A673 (cell line): ENCODE results near the gene VTI1B. TPM values are rescaled to one million over a fixed set of nuclear protein-coding genes. Genes with fewer than 3 reads are reported as not detected.

Experiments
- BruUV-seq: library from RNA; stranded (reverse); fragments of 400-500 nt; replicated peaks from 2 replicates; lab custom pipeline; 2021; lab: Mats Ljungman, UMichigan
- CTCF ChIA-PET: fragments of 300-600 bp; sonication (Branson Sonifier 250); formaldehyde crosslinking; loops from one replicate; lab custom pipeline; 2022; ENCODE audit warnings: antibody characterized with exemption; lab: Charles Lee
- POLR2A ChIA-PET: fragments of 300-600 bp; sonication (Branson Sonifier 250); formaldehyde crosslinking; loops from one replicate; lab custom pipeline; 2022; ENCODE audit warnings: antibody characterized with exemption; ENCODE audit not compliant: low non-redundant PET; lab: Charles Lee
- DNase-seq: peaks from one replicate; pipeline ENCODE4 v3.0.0-alpha.2; 2015; ENCODE audit warnings: low spot score
- H3K27ac ChIP-seq: fragments of 200-600 bp; sonication (generic); 2 replicates; pipeline ENCODE4 v1.5.1; 2016; ENCODE audit warnings: mixed run types, low read depth, mild to moderate bottlenecking, mixed read lengths, antibody characterized with exemption, low read length; ENCODE audit not compliant: poor library complexity, severe bottlenecking
- H3K27me3 ChIP-seq: fragments of 200-600 bp; sonication (generic); replicated peaks from 2 replicates; pipeline ENCODE4 v1.6.1; 2017; ENCODE audit warnings: mixed run types, low read depth, mild to moderate bottlenecking, mixed read lengths, antibody characterized with exemption, low read length; ENCODE audit not compliant: insufficient read depth, poor library complexity
- H3K36me3 ChIP-seq: fragments of 200-600 bp; sonication (generic); 2 replicates; pipeline ENCODE4 v1.6.1; 2016; ENCODE audit warnings: mixed run types, mild to moderate bottlenecking, mixed read lengths, antibody characterized with exemption, low read length; ENCODE audit not compliant: insufficient read depth, poor library complexity, severe bottlenecking
- H3K4me1 ChIP-seq: fragments of 200-600 bp; sonication (generic); 2 replicates; pipeline ENCODE4 v1.6.1; 2017; ENCODE audit warnings: mixed run types, mild to moderate bottlenecking, mixed read lengths, antibody characterized with exemption, low read length; ENCODE audit not compliant: insufficient read depth, poor library complexity, severe bottlenecking
- H3K4me3 ChIP-seq: fragments of 200-600 bp; sonication (generic); 2 replicates; pipeline ENCODE4 v1.5.1; 2016; ENCODE audit warnings: low read depth, mixed run types, mild to moderate bottlenecking, mixed read lengths, low read length; ENCODE audit not compliant: poor library complexity, severe bottlenecking
- H3K9me3 ChIP-seq: fragments of 200-600 bp; sonication (generic); 2 replicates; pipeline ENCODE4 v1.6.1; 2016; ENCODE audit warnings: mixed run types, low read depth, mild to moderate bottlenecking, mixed read lengths, antibody characterized with exemption, low read length; ENCODE audit not compliant: poor library complexity, severe bottlenecking
- EZH2 ChIP-seq: fragments of 200-600 bp; sonication (generic); IDR thresholded peaks from 2 replicates; pipeline ENCODE4 v1.6.1; 2017; ENCODE audit warnings: borderline replicate concordance, low read depth, mild to moderate bottlenecking, mixed read lengths, antibody characterized with exemption, low read length; ENCODE audit not compliant: poor library complexity, severe bottlenecking
- intact Hi-C: fragments of 100-400 bp; cut with micrococcal nuclease; formaldehyde crosslinking; loops from one replicate; pipeline ENCODE4 v1.10.0; 2022; ENCODE audit not compliant: unreplicated experiment
- total RNA-seq: library from RNA; stranded (reverse); gene quantifications from 2 replicates; pipeline ENCODE4 v1.2.3, GENCODE V29; 2021
- TF ChIP-seq, protein P1 (sequence below): fragments of 300-800, 200-600 bp; sonication (generic); conservative IDR thresholded peaks from 2 replicates; pipeline ENCODE4 v1.5.1; 2017; ENCODE audit warnings: low read depth, mild to moderate bottlenecking, antibody characterized with exemption, low read length, moderate library complexity, mixed read lengths

Gene VTI1B
- total RNA-seq, 1 experiment from 2014 or later, result 123 TPM

- Histone ChIP-seq H3K27me3 (no peaks in the 10 kb centered on the region), H3K4me1 (peaks cover 15% of the 10 kb centered on the region), H3K4me3 (no peak overlapping the region), H3K36me3 (peaks cover under 1% of the 10 kb centered on the region), H3K27ac (no peak overlapping the region), H3K9me3 (no peaks in the 10 kb centered on the region)
- ChIA-PET CTCF (no interaction called here), POLR2A (no interaction called here)
- no TSS peak for BruUV-seq
- TF ChIP-seq, protein P1, sequence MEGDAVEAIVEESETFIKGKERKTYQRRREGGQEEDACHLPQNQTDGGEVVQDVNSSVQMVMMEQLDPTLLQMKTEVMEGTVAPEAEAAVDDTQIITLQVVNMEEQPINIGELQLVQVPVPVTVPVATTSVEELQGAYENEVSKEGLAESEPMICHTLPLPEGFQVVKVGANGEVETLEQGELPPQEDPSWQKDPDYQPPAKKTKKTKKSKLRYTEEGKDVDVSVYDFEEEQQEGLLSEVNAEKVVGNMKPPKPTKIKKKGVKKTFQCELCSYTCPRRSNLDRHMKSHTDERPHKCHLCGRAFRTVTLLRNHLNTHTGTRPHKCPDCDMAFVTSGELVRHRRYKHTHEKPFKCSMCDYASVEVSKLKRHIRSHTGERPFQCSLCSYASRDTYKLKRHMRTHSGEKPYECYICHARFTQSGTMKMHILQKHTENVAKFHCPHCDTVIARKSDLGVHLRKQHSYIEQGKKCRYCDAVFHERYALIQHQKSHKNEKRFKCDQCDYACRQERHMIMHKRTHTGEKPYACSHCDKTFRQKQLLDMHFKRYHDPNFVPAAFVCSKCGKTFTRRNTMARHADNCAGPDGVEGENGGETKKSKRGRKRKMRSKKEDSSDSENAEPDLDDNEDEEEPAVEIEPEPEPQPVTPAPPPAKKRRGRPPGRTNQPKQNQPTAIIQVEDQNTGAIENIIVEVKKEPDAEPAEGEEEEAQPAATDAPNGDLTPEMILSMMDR, result no peak
- TF ChIP-seq EZH2, result no peak
- DNase-seq, result no peak
- intact Hi-C loops, result no loop called here
Observed at GRCh38 chr14:67698179-67698578, 23.7 kb upstream of the VTI1B start.

- POLR2A ChIA-PET, result no interaction called here
- intact Hi-C loops, result no loop called here
- CTCF ChIA-PET, result no interaction called here
- Histone ChIP-seq H3K27ac (no peak overlapping the region), H3K9me3 (no peaks in the 10 kb centered on the region), H3K4me3 (no peak overlapping the region), H3K27me3 (no peaks in the 10 kb centered on the region), H3K36me3 (peaks cover 12% of the 10 kb centered on the region), H3K4me1 (peaks cover 20% of the 10 kb centered on the region)
- DNase-seq, result no peak
- TF ChIP-seq, protein P1, result no peak
- TF ChIP-seq EZH2, result no peak
- BruUV-seq, result no TSS peak
Observed at GRCh38 chr14:67697006-67697405, 22.6 kb upstream of the VTI1B start.

DNA sequence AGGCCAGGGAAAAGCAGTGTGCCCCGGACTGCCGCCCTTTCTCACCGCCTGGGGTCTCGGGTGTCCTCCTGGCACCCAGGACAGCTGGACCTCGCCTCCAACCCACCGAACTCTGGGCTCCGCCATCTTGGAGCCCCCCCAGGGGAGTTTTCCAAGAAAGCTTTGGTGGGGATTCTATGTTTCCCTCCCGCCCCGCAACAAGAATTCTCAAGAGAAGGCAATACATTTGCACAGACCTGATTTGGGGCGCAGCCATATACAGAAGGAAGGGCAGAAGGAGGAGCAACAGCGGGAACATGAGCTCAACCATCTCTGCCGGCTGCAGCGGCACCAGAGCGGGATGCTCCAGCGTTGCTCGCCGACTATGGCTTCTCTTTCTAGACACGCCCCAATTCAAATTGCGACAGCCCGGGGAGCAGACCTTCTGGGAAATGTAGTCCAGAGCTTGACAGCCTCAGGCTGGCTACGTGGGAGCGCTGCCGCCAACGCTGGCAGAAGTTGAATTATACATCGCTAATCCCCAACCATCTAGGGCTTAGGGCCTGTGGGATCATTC, 21.0 kb upstream of the VTI1B start, which contains the start of gene RDH11:
RDH11 (minus strand) TSS at position 371 of the 556 bp plus-strand sequence; CDS start at position 310, 61 bp downstream.
- peak; percentile 97 for DNase-seq
- Histone ChIP-seq H3K27me3 (no peaks in the 10 kb centered on the region), H3K27ac (peak within 1 kb of the TSS; percentile 81), H3K36me3 (peaks cover 27% of the 10 kb centered on the region), H3K4me3 (peak within 1 kb of the TSS; percentile 77), H3K9me3 (no peaks in the 10 kb centered on the region), H3K4me1 (peaks cover 20% of the 10 kb centered on the region)
- ChIA-PET CTCF (interaction anchor here (0.7 to 1.9 kb wide), 5 partner anchors 9 to 336 kb away, joined by 3 to 13 read pairs (median 4); partner anchors contain the start of genes ARG2, ATP6V1D and PIGH), POLR2A (interaction anchor here (0.5 to 1.0 kb wide), 3 partner anchors 9 to 51 kb away, joined by 3 to 4 read pairs (median 4); no protein-coding TSS in a partner anchor)
- BruUV-seq, result no TSS peak
- TF ChIP-seq, protein P1, result no peak
- TF ChIP-seq EZH2, result no peak
- intact Hi-C loops, result no loop called here
